ENCODE data around the gene RPL7A. TPM values are rescaled to one million over a fixed set of nuclear protein-coding genes. Genes with fewer than 3 reads are reported as not detected.
A peak's percentile ranks its signal among the peaks of the same experiment; 100 is the strongest.

The RPL7A gene
- total and polyA plus RNA-seq, 2 of the 13 experiments (the other 11 are each of a cell fraction or from before 2014, with no cell fraction given) = 2,401 to 2,938 TPM

- no peak for TF ChIP-seq HOMEZ (CRISPR knock-in tag; IDR thresholded peaks at IDR 0.05; ENCODE audit: low read depth)
- TF ChIP-seq ZNF563 (CRISPR knock-in tag; IDR thresholded peaks at IDR 0.05) = 0 out of 2 replicates have a peak, but pooled peaks have one; percentile 78
- TF ChIP-seq ZNF18 (CRISPR knock-in tag; IDR thresholded peaks at IDR 0.05; ENCODE audit: insufficient replicate concordance) = peak; percentile 99
- peak; percentile 91; the same call in 1 of the 2 replicates for TF ChIP-seq PHF21A (CRISPR knock-in tag; IDR thresholded peaks at IDR 0.05)
- peak; percentile 97 for TF ChIP-seq ZNF326 (CRISPR knock-in tag; IDR thresholded peaks at IDR 0.05; ENCODE audit: borderline replicate concordance)
- TF ChIP-seq ZNF329 (CRISPR knock-in tag; IDR thresholded peaks at IDR 0.05; ENCODE audit: low read depth) = peak; percentile 51; the same call in 1 of the 2 replicates
- TF ChIP-seq POLR2A (IDR thresholded peaks at IDR 0.05; ENCODE audit: insufficient read depth in 1 of 2, low read depth in 2 of 2, low read length in 2 of 2) = peak; percentile 78 to 92
- peak; percentile 97 for TF ChIP-seq SALL2 (CRISPR knock-in tag; IDR thresholded peaks at IDR 0.05)
- TF ChIP-seq CENPT (CRISPR knock-in tag; IDR thresholded peaks at IDR 0.05; ENCODE audit: low read depth) = no peak
- peak; percentile 91; the same call in 1 of the 2 replicates for TF ChIP-seq ZNF749 (CRISPR knock-in tag; IDR thresholded peaks at IDR 0.05; ENCODE audit: borderline replicate concordance)
- TF ChIP-seq LCORL (IDR thresholded peaks at IDR 0.05) = no peak
- TF ChIP-seq LCORL (CRISPR knock-in tag; IDR thresholded peaks at IDR 0.05) = peak; percentile 41; the same call in 1 of the 2 replicates
- peak; percentile 40; the same call in 1 of the 2 replicates for TF ChIP-seq ZNF740 (CRISPR knock-in tag; IDR thresholded peaks at IDR 0.05)
- TF ChIP-seq ZBTB33 (CRISPR knock-in tag; IDR thresholded peaks at IDR 0.05) = peak; percentile 69
- no peak for TF ChIP-seq NR2F2 (IDR thresholded peaks at IDR 0.05; ENCODE audit: borderline replicate concordance, low read depth)
- TF ChIP-seq ADNP (CRISPR knock-in tag; IDR thresholded peaks at IDR 0.05) = no peak
- TF ChIP-seq ZNF232 (CRISPR knock-in tag; IDR thresholded peaks at IDR 0.05; ENCODE audit: borderline replicate concordance) = peak; percentile 39; the same call in 1 of the 2 replicates
- peak; percentile 52; the same call in 1 of the 2 replicates for TF ChIP-seq ZFP41 (CRISPR knock-in tag; IDR thresholded peaks at IDR 0.05; ENCODE audit: borderline replicate concordance)
- no peak for TF ChIP-seq USF2 (IDR thresholded peaks at IDR 0.05; ENCODE audit: low read depth, low read length)
- peak; percentile 40; the same call in 1 of the 2 replicates for TF ChIP-seq USF2 (CRISPR knock-in tag; IDR thresholded peaks at IDR 0.05; ENCODE audit: borderline replicate concordance)
Observed at GRCh38 chr9:133335924-133336811, 11.8 kb upstream of the RPL7A start, which contains the start of gene SURF6 (continued).

All from HepG2 (cell line).